ENCODE measurements around the gene EXOC7.

GRCh38 chr17:76125391-76125675, 21.7 kb upstream of the EXOC7 start:
- TF ChIP-seq CTCF (IDR thresholded peaks at IDR 0.05; ENCODE audit: borderline replicate concordance, extremely low read depth, low read length, poor library complexity, severe bottlenecking) (no peak), EZH2 (IDR thresholded peaks at IDR 0.05; ENCODE audit: borderline replicate concordance, low read depth, low read length, severe bottlenecking) (no peak)
